ENCODE results near the gene PRKN. TPM values are rescaled to one million over a fixed set of nuclear protein-coding genes. Genes with fewer than 3 reads are reported as not detected.
A peak's percentile ranks its signal among the peaks of the same experiment; 100 is the strongest.

Gene PRKN
- total and polyA plus RNA-seq, 9 of the 15 experiments (the other 6 are each of a cell fraction or from before 2014, with no cell fraction given), result 0.03 to 0.96 (median 0.15) TPM; not detected in 2

- peak in 1 of 4 experiments; percentile 30 for DNase-seq (ENCODE audit: extremely low read depth in 1 of 4, low spot score in 3 of 4)
- WGBS (ENCODE audit: insufficient coverage, low coverage, missing lambda C conversion rate), result 73% methylated on average over 10 of the region's 10 CpGs
- intact Hi-C loops (cut with micrococcal nuclease) (no loop called here), in situ Hi-C loops (cut with MboI) (no loop called here)
- Histone ChIP-seq H3K9ac (ENCODE audit: insufficient read depth in 1 of 2, low read depth in 2 of 2, low read length in 2 of 2) (no peak overlapping the region), H3K27me3 (ENCODE audit: control insufficient read depth in 2 of 2, insufficient read depth in 2 of 2, low read length in 2 of 2) (no peaks in the 10 kb centered on the region), H3K36me3 (ENCODE audit: control insufficient read depth, insufficient read depth, low read length) (peaks cover 20% of the 10 kb centered on the region; the same call in 2 of the 3 replicates), H3K9me3 (replicated peaks; ENCODE audit: control insufficient read depth, insufficient read depth, low read depth, low read length) (no peaks in the 10 kb centered on the region), H3K27ac (ENCODE audit: extremely low read depth, low read depth, low read length) (no peak overlapping the region), H3K9me1 (ENCODE audit: control insufficient read depth, insufficient read depth, low read length) (no peaks in the 10 kb centered on the region), H3K4me1 (replicated peaks in 1 of 2; ENCODE audit: control insufficient read depth in 2 of 2, insufficient read depth in 2 of 2, low read length in 2 of 2) (peaks cover 0 to 10% of the 10 kb centered on the region in 2 experiments; a peak in 1 of 5 replicates), H3K4me3 (no peak overlapping the region), H2AFZ (ENCODE audit: low read depth, low read length) (0 out of 2 replicates have a peak overlapping the region, but pooled peaks have one; percentile 0), H4K20me1 (replicated peaks; ENCODE audit: control insufficient read depth, insufficient read depth, low read length) (no peaks in the 10 kb centered on the region), H3K79me2 (ENCODE audit: control insufficient read depth, insufficient read depth, low read length) (peaks cover 11% of the 10 kb centered on the region; the same call in 2 of the 3 replicates), H3K4me2 (ENCODE audit: insufficient read depth, low read length) (no peak overlapping the region)
- ATAC-seq, result peak; percentile 63
- ChIA-PET POLR2A (interaction anchor here (0.6 kb wide), 1 partner anchor 1997 kb away, joined by 5 read pairs; no protein-coding TSS in a partner anchor), CTCF (ENCODE audit: low intra/inter-chr PET ratio) (no interaction called here)
- FAIRE-seq, result no peak
- BruUV-seq (replicated peaks), result no TSS peak
- TF ChIP-seq PKNOX1 (IDR thresholded peaks at IDR 0.05) (peak; percentile 94), ZKSCAN1 (IDR thresholded peaks at IDR 0.05; ENCODE audit: low read depth, low read length) (no peak), YY1 (IDR thresholded peaks at IDR 0.05; ENCODE audit: borderline replicate concordance in 1 of 3, control insufficient read depth in 1 of 3, extremely low read depth in 1 of 3, insufficient read depth in 3 of 3, insufficient read length in 1 of 3, insufficient replicate concordance in 2 of 3, low read depth in 1 of 3, low read length in 2 of 3) (peak in 2 of 3 experiments; percentile 30 to 79), NRF1 (conservative IDR thresholded peaks at IDR 0.05 in 1 of 2, IDR thresholded peaks at IDR 0.05 in 1 of 2) (no peak), L3MBTL2 (IDR thresholded peaks at IDR 0.05) (peak; percentile 29; the same call in 1 of the 2 replicates), ZNF592 (IDR thresholded peaks at IDR 0.05) (peak; percentile 29; the same call in 1 of the 2 replicates)
Measured at GRCh38 chr6:161308075-161308655, 1419.4 kb downstream of the PRKN start.
